Measurements from ENCODE around the gene SHROOM3. TPM values are rescaled to one million over a fixed set of nuclear protein-coding genes. Genes with fewer than 3 reads are reported as not detected.

Gene SHROOM3
- total RNA-seq, 2 donors from 2014 or later: 139 to 171 TPM

- ATAC-seq (ENCODE audit: insufficient number of reproducible peaks, low FRiP score, low read depth) (peak; percentile 82), DNase-seq (ENCODE audit: low spot score) (peak; percentile 57)
- Histone ChIP-seq H3K4me1 (ENCODE audit: control insufficient read depth in 1 of 2, low read depth in 2 of 2) (peaks cover 44 to 80% of the 10 kb centered on the region in 2 donors), H3K27me3 (replicated peaks; ENCODE audit: insufficient read depth) (no peaks in the 10 kb centered on the region), H3K36me3 (peaks cover 24% of the 10 kb centered on the region), H3K9me3 (no peaks in the 10 kb centered on the region), H3K4me3 (peak overlapping the region; percentile 42), H3K27ac (peak overlapping the region; percentile 97 to 98)
- TF ChIP-seq CTCF (IDR thresholded peaks at IDR 0.05): no peak
These were observed 303.3 kb downstream of the SHROOM3 start for GRCh38 chr4:76738086-76738931.

- Histone ChIP-seq H3K4me1 (ENCODE audit: control insufficient read depth in 1 of 2, low read depth in 2 of 2) (peaks cover 54 to 91% of the 10 kb centered on the region in 2 donors), H3K9me3 (no peaks in the 10 kb centered on the region), H3K36me3 (peaks cover 23% of the 10 kb centered on the region), H3K27ac (peak overlapping the region; percentile 97 to 98), H3K27me3 (replicated peaks; ENCODE audit: insufficient read depth) (no peaks in the 10 kb centered on the region), H3K4me3 (no peak overlapping the region)
- TF ChIP-seq CTCF (IDR thresholded peaks at IDR 0.05): no peak
- ATAC-seq (ENCODE audit: insufficient number of reproducible peaks, low FRiP score, low read depth) (no peak), DNase-seq (ENCODE audit: low spot score) (no peak)
These were observed 305.2 kb downstream of the SHROOM3 start for GRCh38 chr4:76740192-76740591.

GRCh38 chr4:76740866-76741662, 306.0 kb downstream of the SHROOM3 start:
- no peak for DNase-seq (ENCODE audit: low spot score)
- Histone ChIP-seq H3K9me3 (no peaks in the 10 kb centered on the region), H3K4me3 (no peak overlapping the region), H3K27me3 (replicated peaks; ENCODE audit: insufficient read depth) (no peaks in the 10 kb centered on the region), H3K27ac (peak overlapping the region; percentile 97 to 98), H3K36me3 (peaks cover 23% of the 10 kb centered on the region), H3K4me1 (ENCODE audit: control insufficient read depth in 1 of 2, low read depth in 2 of 2) (peaks cover 57 to 92% of the 10 kb centered on the region in 2 donors)
- no peak for TF ChIP-seq CTCF (IDR thresholded peaks at IDR 0.05)
- ATAC-seq (ENCODE audit: insufficient number of reproducible peaks, low FRiP score, low read depth): no peak

- Histone ChIP-seq H3K9me3 (no peaks in the 10 kb centered on the region), H3K27ac (peak overlapping the region; percentile 58 to 98), H3K27me3 (replicated peaks; ENCODE audit: insufficient read depth) (no peaks in the 10 kb centered on the region), H3K4me1 (ENCODE audit: control insufficient read depth in 1 of 2, low read depth in 2 of 2) (peaks cover 58 to 93% of the 10 kb centered on the region in 2 donors), H3K4me3 (peak overlapping the region; percentile 51), H3K36me3 (peaks cover 23% of the 10 kb centered on the region)
- ATAC-seq (ENCODE audit: insufficient number of reproducible peaks, low FRiP score, low read depth) (no peak), DNase-seq (ENCODE audit: low spot score) (no peak)
- no peak for TF ChIP-seq CTCF (IDR thresholded peaks at IDR 0.05)
These were observed 306.6 kb downstream of the SHROOM3 start for GRCh38 chr4:76741663-76742020.
